GM18868 (cell line): Measurements from ENCODE around the gene SYNGR3.
A peak's percentile ranks its signal among the peaks of the same experiment; 100 is the strongest.
"Not testable (repeated sequence)": the region's sequence is repeated elsewhere in the genome, so short reads cannot be mapped to it uniquely, and the experiment has no call there.

Source experiments
- ATAC-seq: cut with Tn5 transposase; IDR thresholded peaks from one replicate; pipeline ENCODE4 v1.9.1; 2021; ENCODE audit warnings: mild to moderate bottlenecking, moderate library complexity; ENCODE audit not compliant: unreplicated experiment

The SYNGR3 gene

DNA sequence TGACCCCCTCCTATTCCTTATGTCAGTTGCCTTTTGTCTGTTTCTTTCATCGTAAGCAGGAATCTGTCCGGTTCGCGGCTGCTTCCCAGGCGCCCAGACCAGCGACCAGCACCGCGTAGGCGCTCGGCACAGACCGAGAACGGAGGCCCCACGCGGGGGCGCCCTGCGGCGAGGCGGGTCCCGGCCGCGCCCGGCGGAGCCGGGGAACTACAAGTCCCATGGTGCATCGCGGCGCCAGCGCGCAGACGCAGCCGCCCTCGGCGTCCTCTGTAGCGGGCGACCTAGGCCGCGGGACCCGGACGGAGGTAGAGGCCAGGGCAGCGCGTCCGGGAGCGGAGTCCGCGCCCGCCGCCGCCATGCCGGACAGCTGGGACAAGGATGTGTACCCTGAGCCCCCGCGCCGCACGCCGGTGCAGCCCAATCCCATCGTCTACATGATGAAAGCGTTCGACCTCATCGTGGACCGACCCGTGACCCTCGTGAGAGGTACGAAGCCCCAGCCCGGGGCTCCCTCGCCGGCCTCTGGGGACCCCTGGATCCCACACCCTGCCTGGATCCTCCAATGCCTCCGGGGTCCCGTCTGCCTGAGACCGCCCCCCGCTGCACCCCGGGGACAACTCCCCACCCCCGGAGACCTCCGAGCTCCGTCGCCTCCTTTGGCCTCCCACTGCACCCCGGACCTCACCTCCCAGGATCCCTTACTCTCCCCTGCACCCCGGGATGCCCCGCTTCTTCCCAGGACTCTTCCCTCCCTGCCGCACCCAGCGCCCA is 30.3 kb upstream of the SYNGR3 start, which contains the start of gene NDUFB10:
Gene NDUFB10, plus strand, starts transcription at position 270 of the 771 bp plus-strand sequence. Its CDS starts 87 bp downstream, at position 357.
- peak; percentile 56 for ATAC-seq

GRCh38 chr16:1960665-1961630 is 28.8 kb upstream of the SYNGR3 start:
- ATAC-seq: no peak

GRCh38 chr16:1961651-1962067 is 28.1 kb upstream of the SYNGR3 start:
- no peak for ATAC-seq

DNA sequence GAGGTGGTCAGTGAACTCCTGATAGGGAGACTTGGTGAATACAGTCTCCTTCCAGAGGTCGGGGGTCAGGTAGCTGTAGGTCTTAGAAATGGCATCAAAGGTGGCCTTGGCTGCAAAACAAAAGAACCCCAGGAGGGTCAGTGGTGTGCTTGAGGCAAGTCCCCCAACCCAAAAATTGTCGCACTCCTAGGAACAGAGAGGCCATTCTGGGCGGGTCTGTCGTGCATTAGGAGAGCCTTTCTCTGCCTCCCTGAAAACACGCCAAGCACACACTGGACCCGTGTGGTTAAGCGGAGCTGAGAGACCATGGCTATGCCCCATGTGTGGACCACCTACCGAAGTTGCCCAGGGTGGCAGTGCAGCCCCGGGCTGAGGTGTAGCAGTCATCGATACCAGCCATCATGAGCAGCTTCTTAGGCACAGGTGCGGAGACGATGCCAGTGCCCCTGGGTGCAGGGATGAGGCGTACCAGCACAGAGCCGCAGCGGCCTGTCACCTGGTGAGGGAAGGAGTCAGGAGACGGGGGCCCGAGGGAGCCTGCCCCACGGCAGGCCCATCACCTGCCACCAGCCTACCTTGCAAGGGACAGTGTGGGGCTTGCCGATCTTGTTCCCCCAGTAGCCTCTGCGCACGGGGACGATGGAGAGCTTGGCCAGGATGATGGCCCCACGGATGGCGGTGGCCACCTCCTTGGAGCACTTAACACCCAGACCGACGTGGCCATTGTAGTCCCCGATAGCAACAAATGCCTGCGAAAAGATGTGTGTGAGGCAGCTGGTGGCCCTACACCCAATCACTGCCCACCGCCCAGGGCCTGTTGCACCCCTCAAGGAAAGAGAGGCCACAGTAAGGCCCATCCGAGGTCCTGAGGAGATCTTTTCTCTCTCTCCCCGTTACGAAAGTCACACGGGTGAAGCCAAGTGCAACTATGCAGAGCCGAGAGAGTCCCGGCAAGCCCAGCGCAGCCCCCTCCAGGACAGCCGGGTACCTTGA is 27.3 kb upstream of the SYNGR3 start:
- not testable (repeated sequence) for ATAC-seq

GRCh38 chr16:1963806-1964505 is 25.8 kb upstream of the SYNGR3 start:
- ATAC-seq: no peak

GRCh38 chr16:1964506-1965395 is 25.0 kb upstream of the SYNGR3 start, which contains the start of gene RPS2:
RPS2 (minus strand) TSS chr16:1964826; CDS start chr16:1964625, 201 bp downstream.
- peak; percentile 90 for ATAC-seq

DNA sequence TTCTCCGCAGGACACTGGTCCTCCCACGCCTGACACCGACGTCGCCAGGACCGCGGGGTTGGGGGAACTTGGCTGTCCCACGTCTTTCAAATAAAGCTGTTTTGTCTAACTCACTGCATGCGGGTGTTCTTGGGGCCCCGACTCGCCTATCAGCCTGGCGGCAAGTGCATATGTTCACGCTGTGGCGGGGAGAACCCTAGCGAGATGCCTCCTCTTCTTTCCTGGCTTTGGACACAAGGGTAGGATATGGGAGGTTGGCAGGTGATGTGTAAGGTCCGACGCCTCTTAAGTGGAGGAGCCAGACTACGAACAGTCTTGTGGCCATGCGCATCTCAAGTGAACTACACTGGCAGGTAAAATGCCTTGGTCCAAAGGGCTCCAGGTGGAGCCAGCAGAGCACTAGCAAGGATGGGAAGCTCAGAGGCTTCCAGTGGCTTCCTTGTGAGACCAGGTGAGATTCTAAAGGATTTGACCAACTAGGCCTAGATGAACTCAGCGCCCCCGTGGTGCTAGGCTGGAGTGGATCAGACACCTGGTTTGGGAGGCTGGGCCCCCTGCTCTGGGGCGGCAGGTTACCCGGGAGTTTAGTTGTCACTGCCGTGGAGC is 24.3 kb upstream of the SYNGR3 start:
- no peak for ATAC-seq

GRCh38 chr16:1966460-1966859 is 23.3 kb upstream of the SYNGR3 start, which contains the start of gene RNF151:
RNF151 (plus strand) TSS chr16:1966856; CDS start chr16:1966882, 26 bp downstream.
- no peak for ATAC-seq

GRCh38 chr16:1968146-1968953 is 21.4 kb upstream of the SYNGR3 start:
- no peak for ATAC-seq

GRCh38 chr16:1971796-1972489 is 17.8 kb upstream of the SYNGR3 start, which contains the start of gene TBL3:
TBL3 (plus strand) TSS chr16:1972053; CDS start chr16:1972165, 112 bp downstream.
- ATAC-seq: peak; percentile 85

GRCh38 chr16:1972490-1972877 is 17.3 kb upstream of the SYNGR3 start:
- no peak for ATAC-seq

DNA sequence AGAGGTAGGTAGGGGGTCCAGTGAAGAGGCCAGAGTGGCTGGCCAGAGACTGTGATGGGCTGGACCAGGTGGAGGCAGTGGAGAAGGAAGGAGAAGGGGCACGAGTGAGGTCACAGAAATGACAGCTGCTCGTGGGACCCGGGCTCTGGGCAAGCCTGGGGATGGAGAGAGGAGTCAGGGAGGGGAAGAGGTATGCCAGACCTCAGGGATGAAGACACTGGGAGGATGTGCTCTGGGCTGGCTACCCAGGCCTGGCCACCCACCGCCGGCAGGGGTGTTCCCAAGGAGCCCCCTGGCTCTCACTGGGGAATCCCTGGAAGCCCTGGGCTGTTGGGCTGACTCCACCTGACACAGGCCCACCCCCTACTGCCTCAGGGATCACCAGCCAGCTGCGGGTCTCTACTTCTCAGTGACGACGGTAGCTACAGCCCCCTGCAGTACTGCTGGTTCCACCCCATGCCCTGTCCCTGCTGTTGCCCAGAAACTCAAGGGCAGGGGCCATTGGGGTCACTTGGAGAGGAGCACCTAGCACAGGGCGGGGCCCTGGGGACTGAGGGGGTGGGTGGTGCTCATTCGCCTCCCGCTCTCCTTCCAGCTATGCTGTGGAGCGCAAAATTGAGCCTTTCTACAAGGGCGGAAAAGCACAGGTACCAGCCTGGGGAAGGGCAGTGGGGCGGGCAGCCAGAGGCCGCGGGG is 16.2 kb upstream of the SYNGR3 start:
- ATAC-seq: no peak

- no peak for ATAC-seq
Measured at GRCh38 chr16:1974157-1975070, 15.4 kb upstream of the SYNGR3 start.

DNA sequence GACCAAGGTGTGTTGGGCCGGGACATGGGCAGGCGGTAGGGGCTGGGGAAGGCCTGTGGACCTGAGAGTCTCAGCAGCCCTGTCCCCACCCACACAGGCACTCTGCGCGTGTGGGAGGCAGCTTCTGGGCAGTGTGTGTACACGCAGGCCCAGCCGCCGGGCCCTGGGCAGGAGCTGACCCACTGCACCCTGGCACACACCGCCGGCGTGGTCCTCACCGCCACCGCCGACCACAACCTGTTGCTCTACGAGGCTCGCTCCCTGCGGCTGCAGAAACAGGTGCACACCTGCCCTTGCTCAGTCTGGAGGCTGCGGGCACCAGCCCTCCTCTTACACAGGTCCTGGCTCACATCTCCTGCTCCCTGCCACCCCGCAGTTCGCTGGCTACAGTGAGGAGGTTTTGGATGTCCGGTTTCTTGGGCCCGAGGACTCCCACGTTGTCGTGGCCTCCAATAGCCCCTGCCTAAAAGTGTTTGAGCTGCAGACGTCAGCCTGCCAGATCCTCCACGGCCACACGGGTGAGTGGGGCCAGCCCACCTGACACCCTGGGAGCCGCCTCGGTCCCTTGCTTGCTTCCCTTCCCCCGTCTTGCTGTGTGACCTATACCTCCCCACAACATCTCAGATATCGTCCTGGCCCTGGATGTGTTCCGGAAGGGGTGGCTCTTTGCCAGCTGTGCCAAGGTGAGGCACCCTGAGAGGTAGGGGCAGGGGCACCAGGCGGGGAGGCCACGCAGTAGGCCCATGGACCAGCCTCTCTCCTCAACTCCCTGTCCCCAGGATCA is 14.1 kb upstream of the SYNGR3 start:
- ATAC-seq: no peak
